ENCODE data around the gene ZNF219. TPM values are rescaled to one million over a fixed set of nuclear protein-coding genes. Genes with fewer than 3 reads are reported as not detected.

The ZNF219 gene
- 11.9 TPM for total RNA-seq

DNA sequence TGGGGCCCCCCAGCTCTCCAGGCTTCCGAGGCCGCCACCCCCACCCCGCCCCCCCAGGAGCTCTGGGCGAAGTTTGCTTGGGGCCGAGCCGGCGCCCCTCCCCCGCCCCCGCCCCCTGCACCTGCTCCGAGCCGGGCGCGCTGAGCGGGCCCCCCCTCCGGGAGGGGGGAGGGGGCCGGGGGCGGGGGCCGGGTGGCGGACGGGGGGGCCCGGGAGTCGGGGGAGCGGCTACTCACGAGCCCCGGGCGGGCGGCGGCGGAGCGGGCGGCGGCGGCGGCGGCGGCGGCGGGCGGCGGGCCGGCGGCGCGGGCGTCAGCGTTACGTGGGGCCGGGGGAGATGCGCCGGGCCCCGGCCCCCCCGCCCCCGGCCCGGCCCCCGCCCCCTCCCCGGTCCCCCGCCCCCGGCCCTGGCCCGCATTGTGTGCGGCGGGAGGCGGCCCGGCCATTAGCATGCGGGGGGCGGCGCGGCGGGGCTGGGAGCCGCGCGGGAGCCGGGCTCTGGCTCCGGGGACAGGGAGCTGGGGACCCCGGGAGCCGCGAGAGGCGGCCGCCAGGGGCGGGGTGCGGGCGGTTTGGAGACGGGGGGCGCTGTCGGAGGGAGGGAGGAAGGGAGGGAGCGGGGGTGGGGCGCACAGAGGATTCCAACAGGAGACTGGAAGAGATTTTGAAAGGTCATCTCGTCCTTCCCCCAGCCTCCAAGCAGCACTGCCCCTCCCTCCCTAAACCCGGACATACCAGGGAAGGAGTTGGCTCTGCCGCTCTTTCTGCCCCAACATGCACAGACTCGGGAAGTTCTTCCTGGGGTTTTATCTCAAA, at the start of gene ZNF219:
Gene ZNF219 (minus strand): TSS at position 580 of the 816 bp plus-strand sequence. CDS start 5,064 bp downstream, outside the sequence.

DNA sequence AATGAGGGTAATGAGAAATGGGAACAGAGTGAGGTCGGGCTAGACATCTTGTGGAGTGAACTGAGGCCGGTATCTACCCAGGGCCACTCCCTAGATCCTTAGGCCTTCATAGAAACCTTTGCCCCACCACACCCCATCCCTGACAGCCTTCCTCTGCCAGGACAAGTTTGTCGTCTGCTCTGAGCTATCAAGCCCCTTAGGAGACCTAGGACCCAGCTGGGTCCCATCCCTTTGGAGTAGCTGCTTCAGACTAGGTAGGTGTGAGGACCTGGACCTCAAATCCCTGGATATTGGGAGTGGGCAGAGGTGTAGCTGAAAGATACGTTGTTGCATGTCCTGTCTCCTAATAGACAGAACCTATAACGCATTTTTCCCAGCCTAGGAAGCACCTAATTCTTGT, 2.5 kb upstream of the ZNF219 start, which contains the start of gene TMEM253:
Gene TMEM253 (plus strand): TSS at position 136 of the 400 bp plus-strand sequence. CDS start 278 bp downstream, outside the sequence.

DNA sequence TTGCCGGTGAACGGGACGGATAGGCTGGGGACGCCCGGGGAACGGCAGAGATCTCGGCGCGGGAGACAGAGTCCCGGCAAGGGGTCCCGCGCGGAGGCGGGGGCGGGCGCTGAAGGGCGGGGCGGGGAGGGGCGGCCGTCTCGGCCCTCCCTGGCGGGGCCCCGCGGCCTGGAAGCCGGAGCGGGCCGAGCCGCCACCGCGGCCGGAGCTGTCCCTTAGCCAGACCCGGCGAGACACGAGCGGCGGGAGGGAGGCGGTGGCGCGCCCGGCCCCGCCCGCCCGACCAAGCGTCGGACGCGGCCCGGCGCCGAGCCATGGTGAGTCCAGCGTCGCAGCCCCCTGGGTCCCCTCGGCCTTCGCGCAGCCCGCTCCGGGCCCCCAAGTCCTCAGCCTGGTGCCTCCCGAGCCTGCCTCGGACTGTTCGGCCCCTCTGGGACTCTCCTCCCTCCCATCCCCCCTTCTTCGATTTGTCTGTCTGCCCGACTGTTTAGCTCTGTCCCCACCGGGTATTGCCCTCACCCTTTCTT, 28.3 kb downstream of the ZNF219 start, which contains the start of gene ARHGEF40:
Gene ARHGEF40 (plus strand): TSS at position 222 of the 527 bp plus-strand sequence. CDS start 93 bp downstream, at position 315.

GRCh38 chr14:21057803-21058675, 40.4 kb downstream of the ZNF219 start, which contains the start of gene RNASE8:
RNASE8 (plus strand) TSS chr14:21057822; CDS start chr14:21057893, 71 bp downstream.

GRCh38 chr14:21041676-21042433, 56.6 kb downstream of the ZNF219 start, which contains the start of gene RNASE7:
RNASE7 (plus strand) TSS chr14:21042362; CDS start chr14:21042993, 631 bp downstream.

Small RNAs within 50 kb of the gene (small RNA-seq; reads per million reads assigned to genes)
- gene RNU6-252P (ENCODE audit: low replicate concordance), result not detected

Other genes with a start within 250 kb of the ZNF219 start
- gene RNASE3, start 207.3 kb downstream of the ZNF219 start, total RNA-seq, result not detected
- not detected for gene RNASE2, start 143.2 kb downstream of the ZNF219 start, total RNA-seq
- gene METTL17, start 108.7 kb downstream of the ZNF219 start, total RNA-seq, result 47.0 TPM
- gene SLC39A2, start 99.4 kb downstream of the ZNF219 start, total RNA-seq, result not detected
- 105 TPM for gene NDRG2, start 73.6 kb downstream of the ZNF219 start, total RNA-seq
- gene TPPP2, start 68.4 kb downstream of the ZNF219 start, total RNA-seq, result not detected
- not detected for gene RNASE13, start 63.8 kb downstream of the ZNF219 start, total RNA-seq
- gene RNASE7, start 56.3 kb downstream of the ZNF219 start, total RNA-seq, result not detected
- gene RNASE8, start 40.8 kb downstream of the ZNF219 start, total RNA-seq, result not detected
- 20.7 TPM for gene ARHGEF40, start 28.4 kb downstream of the ZNF219 start, total RNA-seq
- gene TMEM253, start 2.4 kb upstream of the ZNF219 start, total RNA-seq, result not detected
- not detected for gene OR5AU1, start 57.4 kb upstream of the ZNF219 start, total RNA-seq
- gene HNRNPC, start 170.8 kb upstream of the ZNF219 start, total RNA-seq, result 531 TPM
- 0.94 TPM for gene RPGRIP1, start 181.4 kb upstream of the ZNF219 start, total RNA-seq